Heart left ventricle (tissue), 13 donors: ENCODE results near the gene KHDC1L.

Experiments used
- CTCF ChIP-seq, 12 donors: fragments of 200-600 bp; sonication (generic) in 4 of 12; IDR thresholded peaks; one replicate each; pipeline versions ENCODE4 v1.5.0 to v1.8.0; 2018 to 2022; ENCODE audit warnings: antibody characterized with exemption in 12 of 12, mild to moderate bottlenecking in 5 of 12
- POLR2A ChIP-seq, 2 donors: fragments of 450-650 bp; IDR thresholded peaks; one replicate each; pipeline ENCODE4 v1.6.1; 2017; ENCODE audit warnings: antibody characterized with exemption in 2 of 2, mild to moderate bottlenecking in 2 of 2, moderate library complexity in 2 of 2
- donor health status: ischemic (EF 13 %, LVEDD 7.1; RV severe dilation, severe dysfunction).
- donor health status: DM: no; HTN: yes; CAD: no.
- donor health status: DM: no; HTN: no; CAD: no.
- donor health status: ischemic (EF 25% LVEDD 6.9; RV normal size, moderate dysfunction).
- donor health status: ischemic (EF 25% LVEDD 5.7; RV mildly dilated, moderate dysfunction).
- donor health status: ischemic (EF 35%, LVEDD 5.7; RV mildly dilated, moderate dysfunction).
- donor health status: nonischemic (EF 11% LVEDD 7.7; RV severe dilation, severe dysfunction).
- donor health status: DM: yes; HTN: yes; CAD: no.
- donor health status: PGD.
- donor health status: ischemic (EF 29% LVEDD 5.4; RV normal size, mild dysfunction).
- donor health status: nonischemic (EF 23%, LVEDD 6.1; RV moderate dilation, normal function).

GRCh38 chr6:73242001-73242400 lies 16.7 kb upstream of the KHDC1L start:
- no peak for TF ChIP-seq CTCF (IDR thresholded peaks at IDR 0.05)
- no peak for TF ChIP-seq POLR2A (IDR thresholded peaks at IDR 0.05)
